Gastrocnemius medialis (tissue), 4 donors: Measurements from ENCODE around the gene CRACDL.

Experiments used
- CTCF ChIP-seq, 5 experiments: fragments of 450-650 bp in 3 of 5; fragments of 200-600 bp in 2 of 5; sonication (generic) in 2 of 5; IDR thresholded peaks in 4 of 5; conservative IDR thresholded peaks in 1 of 5; 1 replicate in 4 of 5; 2 replicates in 1 of 5; pipeline ENCODE4 v1.5.1; 2016 to 2019; ENCODE audit warnings: antibody characterized with exemption in 5 of 5, mild to moderate bottlenecking in 3 of 5, moderate library complexity in 3 of 5
- POLR2A ChIP-seq, 2 donors: fragments of 450-650 bp; IDR thresholded peaks; one replicate each; pipeline ENCODE4 v1.6.1; 2017; ENCODE audit warnings: antibody characterized with exemption in 2 of 2, mild to moderate bottlenecking in 2 of 2, moderate library complexity in 2 of 2

GRCh38 chr2:98778151-98778550 lies 157.9 kb downstream of the CRACDL start:
- no peak for TF ChIP-seq CTCF (IDR thresholded peaks at IDR 0.05 in 4 of 5, conservative IDR thresholded peaks at IDR 0.05 in 1 of 5)
- no peak for TF ChIP-seq POLR2A (IDR thresholded peaks at IDR 0.05)
